ENCODE results near the gene ZC3HAV1L.

Gene ZC3HAV1L

GRCh38 chr7:139035586-139036353 is at the start of gene ZC3HAV1L:
Gene ZC3HAV1L (minus strand): TSS chr7:139036042. CDS start chr7:139036017, 25 bp downstream.
- H3K36me3 ChIP-seq (ENCODE audit: control insufficient read depth, insufficient read depth, low read length): peaks cover 1% of the 10 kb centered on the region; the same call in 1 of the 2 replicates
- peak within 1 kb of the TSS; percentile 73 for H3K4me3 ChIP-seq (replicated peaks; ENCODE audit: low read depth, low read length)
- H3K27me3 ChIP-seq (replicated peaks; ENCODE audit: control insufficient read depth, insufficient read depth, low read length): no peaks in the 10 kb centered on the region
- TF ChIP-seq CTCF (IDR thresholded peaks at IDR 0.05; ENCODE audit: insufficient read depth, low read length, poor library complexity, severe bottlenecking): no peak
- DNase-seq (ENCODE audit: extremely low read depth, insufficient read length): peak; percentile 81

- no peak for DNase-seq (ENCODE audit: extremely low read depth, insufficient read length)
- Histone ChIP-seq H3K4me3 (replicated peaks; ENCODE audit: low read depth, low read length) (no peak overlapping the region), H3K36me3 (ENCODE audit: control insufficient read depth, insufficient read depth, low read length) (peaks cover 32% of the 10 kb centered on the region), H3K27me3 (replicated peaks; ENCODE audit: control insufficient read depth, insufficient read depth, low read length) (no peaks in the 10 kb centered on the region)
- TF ChIP-seq CTCF (IDR thresholded peaks at IDR 0.05; ENCODE audit: insufficient read depth, low read length, poor library complexity, severe bottlenecking): no peak
Observed at GRCh38 chr7:139084709-139085108, 48.9 kb upstream of the ZC3HAV1L start.

- TF ChIP-seq CTCF (IDR thresholded peaks at IDR 0.05; ENCODE audit: insufficient read depth, low read length, poor library complexity, severe bottlenecking): no peak
- peaks cover 34% of the 10 kb centered on the region for H3K36me3 ChIP-seq (ENCODE audit: control insufficient read depth, insufficient read depth, low read length)
- H3K27me3 ChIP-seq (replicated peaks; ENCODE audit: control insufficient read depth, insufficient read depth, low read length): no peaks in the 10 kb centered on the region
- DNase-seq (ENCODE audit: extremely low read depth, insufficient read length): no peak
- H3K4me3 ChIP-seq (replicated peaks; ENCODE audit: low read depth, low read length): no peak overlapping the region
Observed at GRCh38 chr7:139081584-139081983, 45.7 kb upstream of the ZC3HAV1L start.

GRCh38 chr7:139080905-139081304 is 45.1 kb upstream of the ZC3HAV1L start:
- no peaks in the 10 kb centered on the region for H3K27me3 ChIP-seq (replicated peaks; ENCODE audit: control insufficient read depth, insufficient read depth, low read length)
- no peak for DNase-seq (ENCODE audit: extremely low read depth, insufficient read length)
- TF ChIP-seq CTCF (IDR thresholded peaks at IDR 0.05; ENCODE audit: insufficient read depth, low read length, poor library complexity, severe bottlenecking): no peak
- H3K4me3 ChIP-seq (replicated peaks; ENCODE audit: low read depth, low read length): no peak overlapping the region
- peaks cover 35% of the 10 kb centered on the region for H3K36me3 ChIP-seq (ENCODE audit: control insufficient read depth, insufficient read depth, low read length)

GRCh38 chr7:139079861-139080260 is 44.0 kb upstream of the ZC3HAV1L start:
- Histone ChIP-seq H3K36me3 (ENCODE audit: control insufficient read depth, insufficient read depth, low read length) (peaks cover 35% of the 10 kb centered on the region), H3K4me3 (replicated peaks; ENCODE audit: low read depth, low read length) (no peak overlapping the region), H3K27me3 (replicated peaks; ENCODE audit: control insufficient read depth, insufficient read depth, low read length) (no peaks in the 10 kb centered on the region)
- no peak for TF ChIP-seq CTCF (IDR thresholded peaks at IDR 0.05; ENCODE audit: insufficient read depth, low read length, poor library complexity, severe bottlenecking)
- no peak for DNase-seq (ENCODE audit: extremely low read depth, insufficient read length)
